H9 (cell line): Measurements from ENCODE around the gene ARMS2. TPM values are rescaled to one million over a fixed set of nuclear protein-coding genes. Genes with fewer than 3 reads are reported as not detected.

Source experiments
- DNase-seq: peaks from one replicate; pipeline ENCODE4 v3.0.0-alpha.2; 2017
- H2AFZ ChIP-seq: one replicate; pipeline ENCODE4 v1.6.1; 2013; ENCODE audit warnings: mild to moderate bottlenecking, low read length, control low read depth, moderate library complexity
- H2AK5ac ChIP-seq: 2 replicates; pipeline ENCODE4 v1.6.1; 2013; ENCODE audit warnings: low read length, control low read depth, mixed read lengths; ENCODE audit not compliant: insufficient read length
- H2BK120ac ChIP-seq: one replicate; pipeline ENCODE4 v1.6.1; 2013; ENCODE audit warnings: low read depth, mild to moderate bottlenecking, low read length, control low read depth, inconsistent platforms; ENCODE audit not compliant: poor library complexity, severe bottlenecking
- H2BK12ac ChIP-seq: 2 replicates; pipeline ENCODE4 v1.6.1; 2013; ENCODE audit warnings: low read length, control low read depth, mixed read lengths, low read depth; ENCODE audit not compliant: insufficient read length
- H2BK15ac ChIP-seq: 2 replicates; pipeline ENCODE4 v1.6.1; 2013; ENCODE audit warnings: low read depth, low read length, control low read depth
- H2BK20ac ChIP-seq: one replicate; pipeline ENCODE4 v1.6.1; 2013; ENCODE audit warnings: low read depth, mild to moderate bottlenecking, low read length, control low read depth, inconsistent platforms; ENCODE audit not compliant: poor library complexity, severe bottlenecking
- H2BK5ac ChIP-seq: 2 replicates; pipeline ENCODE4 v1.6.1; 2013; ENCODE audit warnings: low read length, control low read depth, mixed read lengths; ENCODE audit not compliant: insufficient read length
- H3K14ac ChIP-seq: 2 replicates; pipeline ENCODE4 v1.6.1; 2013; ENCODE audit warnings: low read length, control low read depth; ENCODE audit not compliant: insufficient read depth
- H3K18ac ChIP-seq: 2 replicates; pipeline ENCODE4 v1.6.1; 2013; ENCODE audit warnings: low read depth, mild to moderate bottlenecking, mixed read lengths, low read length, control low read depth; ENCODE audit not compliant: insufficient read length
- H3K23ac ChIP-seq: 2 replicates; pipeline ENCODE4 v1.6.1; 2013; ENCODE audit warnings: low read length, control low read depth, mixed read lengths, low read depth; ENCODE audit not compliant: insufficient read length
- H3K23me2 ChIP-seq: 2 replicates; pipeline ENCODE4 v1.6.1; 2013; ENCODE audit warnings: low read depth, mild to moderate bottlenecking, mixed read lengths, low read length, control low read depth; ENCODE audit not compliant: insufficient read length, poor library complexity, severe bottlenecking
- H3K27ac ChIP-seq: 2 replicates; pipeline ENCODE4 v1.5.1; 2013; ENCODE audit warnings: low read length, control low read depth, mixed read lengths, low read depth; ENCODE audit not compliant: insufficient read length
- H3K27me3 ChIP-seq: 2 replicates; pipeline ENCODE4 v1.6.1; 2013; ENCODE audit warnings: low read length, control low read depth, inconsistent platforms; ENCODE audit not compliant: insufficient read depth
- H3K4ac ChIP-seq: 2 replicates; pipeline ENCODE4 v1.6.1; 2013; ENCODE audit warnings: low read depth, mild to moderate bottlenecking, control low read depth, inconsistent platforms, low read length, moderate library complexity
- H3K4me1 ChIP-seq: 2 replicates; pipeline ENCODE4 v1.6.1; 2013; ENCODE audit warnings: low read length, control low read depth, inconsistent platforms; ENCODE audit not compliant: insufficient read depth
- H3K4me2 ChIP-seq: 2 replicates; pipeline ENCODE4 v1.6.1; 2013; ENCODE audit warnings: low read length, control low read depth, mixed read lengths; ENCODE audit not compliant: insufficient read length, insufficient read depth
- H3K56ac ChIP-seq: 2 replicates; pipeline ENCODE4 v1.6.1; 2013; ENCODE audit warnings: low read depth, mild to moderate bottlenecking, mixed read lengths, low read length, control low read depth; ENCODE audit not compliant: insufficient read length
- H3K79me1 ChIP-seq: 2 replicates; pipeline ENCODE4 v1.6.1; 2013; ENCODE audit warnings: low read depth, mild to moderate bottlenecking, moderate library complexity, low read length, control low read depth, inconsistent platforms; ENCODE audit not compliant: insufficient read depth, poor library complexity, severe bottlenecking
- H3K79me2 ChIP-seq: 2 replicates; pipeline ENCODE4 v1.6.1; 2013; ENCODE audit warnings: low read length, control low read depth, inconsistent platforms; ENCODE audit not compliant: insufficient read depth
- H3K9ac ChIP-seq: 2 replicates; pipeline ENCODE4 v1.6.1; 2013; ENCODE audit warnings: low read length, control low read depth, mixed read lengths; ENCODE audit not compliant: insufficient read length; ENCODE audit errors: extremely low read depth
- H3K9me3 ChIP-seq: one replicate; pipeline ENCODE4 v1.6.1; 2013; ENCODE audit warnings: low read depth, low read length, inconsistent platforms; ENCODE audit not compliant: control insufficient read depth
- H3T11ph ChIP-seq: one replicate; pipeline ENCODE4 v1.6.1; 2013; ENCODE audit warnings: mild to moderate bottlenecking, low read length, control low read depth, inconsistent platforms
- H4K20me1 ChIP-seq: one replicate; pipeline ENCODE4 v1.6.1; 2013; ENCODE audit not compliant: control insufficient read depth, insufficient read length, insufficient read depth
- H4K5ac ChIP-seq: 2 replicates; pipeline ENCODE4 v1.6.1; 2013; ENCODE audit warnings: low read depth, mild to moderate bottlenecking, mixed read lengths, low read length, control low read depth; ENCODE audit not compliant: insufficient read length
- H4K8ac ChIP-seq: replicated peaks from 2 replicates; pipeline ENCODE4 v1.6.1; 2013; ENCODE audit warnings: low read length, control low read depth, mixed read lengths, low read depth; ENCODE audit not compliant: insufficient read length
- H4K91ac ChIP-seq: 2 replicates; pipeline ENCODE4 v1.6.1; 2013; ENCODE audit warnings: low read depth, mild to moderate bottlenecking, moderate library complexity, mixed read lengths, low read length, control low read depth; ENCODE audit not compliant: insufficient read length
- H3K27ac Mint-ChIP-seq, 3 experiments: 2 replicates in 2 of 3; 3 replicates in 1 of 3; pipeline ENCODE4 v1.8.0; 2020 to 2021; ENCODE audit warnings: mixed read lengths in 3 of 3, mild to moderate bottlenecking in 1 of 3, moderate library complexity in 1 of 3
- H3K27me3 Mint-ChIP-seq: 2 replicates; pipeline ENCODE4 v1.8.0; 2021; ENCODE audit warnings: low read depth, mild to moderate bottlenecking, moderate library complexity, mixed read lengths
- H3K36me3 Mint-ChIP-seq, 3 experiments: 2 replicates in 2 of 3; 3 replicates in 1 of 3; pipeline ENCODE4 v1.8.0; 2020 to 2021; ENCODE audit warnings: low read depth in 3 of 3, mixed read lengths in 3 of 3; ENCODE audit not compliant: insufficient read depth in 1 of 3
- H3K4me1 Mint-ChIP-seq, 2 experiments: 2 replicates each; pipeline ENCODE4 v1.8.0; 2020; ENCODE audit warnings: mixed read lengths in 2 of 2
- H3K4me3 Mint-ChIP-seq, 2 experiments: 2 replicates in 1 of 2; 3 replicates in 1 of 2; pipeline ENCODE4 v1.8.0; 2020 to 2021; ENCODE audit warnings: mild to moderate bottlenecking in 2 of 2, mixed read lengths in 2 of 2, moderate library complexity in 1 of 2
- H3K9me3 Mint-ChIP-seq, 2 experiments: 2 replicates in 1 of 2; 3 replicates in 1 of 2; pipeline ENCODE4 v1.8.0; 2020; ENCODE audit warnings: mild to moderate bottlenecking in 2 of 2, mixed read lengths in 2 of 2, moderate library complexity in 1 of 2
- CTCF ChIP-seq: fragments of 200-600 bp; sonication (generic); conservative IDR thresholded peaks from 3 replicates; pipeline ENCODE4 v1.8.0; 2021; ENCODE audit warnings: antibody characterized with exemption, mild to moderate bottlenecking
- WGBS: extraction: QIAGEN DNeasy Blood & Tissue Kit; methylation state at CpG from one replicate; pipeline ENCODE4 v1.1.7; 2013; ENCODE audit warnings: missing lambda C conversion rate, low lambda C conversion rate, mixed read lengths; ENCODE audit not compliant: insufficient read length; ENCODE audit errors: extremely low coverage; 5-methylcytosine and 5-hydroxymethylcytosine counted together
- total RNA-seq: library from RNA; stranded (reverse); gene quantifications from 2 replicates; pipeline ENCODE4 v1.2.1, GENCODE V29; 2021

Gene ARMS2
- total RNA-seq, 1 experiment from 2014 or later, result not detected

GRCh38 chr10:122449153-122449552 lies 5.3 kb upstream of the ARMS2 start:
- no peak overlapping the region for H3K23ac ChIP-seq
- DNase-seq, result no peak
- no peak overlapping the region for H3K9ac ChIP-seq
- H3K9me3 ChIP-seq, result no peaks in the 10 kb centered on the region
- no peak overlapping the region for H3K4ac ChIP-seq
- H3K14ac ChIP-seq, result no peak overlapping the region
- H3K4me3 Mint-ChIP-seq, result no peak overlapping the region
- no peak overlapping the region for H3K18ac ChIP-seq
- no peak overlapping the region for H3K56ac ChIP-seq
- H2AFZ ChIP-seq, result no peak overlapping the region
- H3K27ac ChIP-seq, result no peak overlapping the region
- H3K9me3 Mint-ChIP-seq, result peaks cover 14 to 20% of the 10 kb centered on the region in 2 experiments
- H2BK120ac ChIP-seq, result no peak overlapping the region
- no peaks in the 10 kb centered on the region for H3K79me2 ChIP-seq
- no peaks in the 10 kb centered on the region for H3K23me2 ChIP-seq
- no peak overlapping the region for H3K4me2 ChIP-seq
- no peak overlapping the region for H2BK12ac ChIP-seq
- no peak overlapping the region for H2BK20ac ChIP-seq
- H3K27me3 ChIP-seq, result no peaks in the 10 kb centered on the region
- WGBS, result no CpG with 5 or more reads among the region's 4 CpGs
- no peak for TF ChIP-seq CTCF
- H4K8ac ChIP-seq, result no peak overlapping the region
- no peak overlapping the region for H2AK5ac ChIP-seq
- no peak overlapping the region for H2BK15ac ChIP-seq
- H3K4me1 Mint-ChIP-seq, result peaks cover 0 to 9% of the 10 kb centered on the region in 2 experiments; a peak in 3 of 4 replicates
- H2BK5ac ChIP-seq, result no peak overlapping the region
- H3K36me3 Mint-ChIP-seq, result peaks cover 2 to 6% (median 3%) of the 10 kb centered on the region in 3 experiments; a peak in 5 of 7 replicates
- no peaks in the 10 kb centered on the region for H3K79me1 ChIP-seq
- H4K20me1 ChIP-seq, result no peaks in the 10 kb centered on the region
- H3K27me3 Mint-ChIP-seq, result peaks cover 6% of the 10 kb centered on the region
- no peak overlapping the region for H3T11ph ChIP-seq
- no peak overlapping the region for H4K91ac ChIP-seq
- no peaks in the 10 kb centered on the region for H3K4me1 ChIP-seq
- H4K5ac ChIP-seq, result no peak overlapping the region
- H3K27ac Mint-ChIP-seq, result no peak overlapping the region
